MM.1S (cell line): Measurements from ENCODE around the gene RPS6KA2.

Source experiments
- EZH2 ChIP-seq: fragments of 300-600 bp; sonication (generic); optimal IDR thresholded peaks from 2 replicates; pipeline ENCODE3; 2017; ENCODE audit warnings: low read depth, mild to moderate bottlenecking, antibody characterized with exemption, low read length, mixed read lengths
- TF ChIP-seq, protein P1 (sequence below): fragments of 300-600 bp; sonication (generic); IDR thresholded peaks from 2 replicates; pipeline ENCODE4 v1.5.1; 2016; ENCODE audit warnings: antibody characterized with exemption, low read length, mixed read lengths

DNA sequence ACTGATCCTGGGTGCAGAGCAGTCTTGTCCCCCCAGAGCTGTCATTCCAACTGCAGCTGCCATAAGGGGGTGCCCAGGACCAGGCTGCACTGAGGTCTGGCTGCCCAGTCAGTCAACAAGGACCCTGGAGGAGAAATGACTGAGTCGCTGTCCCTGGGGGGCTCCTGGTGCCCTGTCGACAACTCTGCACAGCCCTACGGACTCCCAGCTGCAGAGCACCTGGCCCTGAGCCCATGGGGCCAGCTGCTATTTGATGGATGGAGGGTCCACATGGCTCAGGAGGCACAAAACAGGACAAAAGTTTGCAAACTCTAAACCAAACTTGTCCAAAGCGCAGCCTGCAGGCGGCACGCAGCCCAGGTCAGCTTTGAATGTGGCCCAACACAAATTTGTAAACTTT is 46.3 kb upstream of the RPS6KA2 start:
- TF ChIP-seq, protein P1, sequence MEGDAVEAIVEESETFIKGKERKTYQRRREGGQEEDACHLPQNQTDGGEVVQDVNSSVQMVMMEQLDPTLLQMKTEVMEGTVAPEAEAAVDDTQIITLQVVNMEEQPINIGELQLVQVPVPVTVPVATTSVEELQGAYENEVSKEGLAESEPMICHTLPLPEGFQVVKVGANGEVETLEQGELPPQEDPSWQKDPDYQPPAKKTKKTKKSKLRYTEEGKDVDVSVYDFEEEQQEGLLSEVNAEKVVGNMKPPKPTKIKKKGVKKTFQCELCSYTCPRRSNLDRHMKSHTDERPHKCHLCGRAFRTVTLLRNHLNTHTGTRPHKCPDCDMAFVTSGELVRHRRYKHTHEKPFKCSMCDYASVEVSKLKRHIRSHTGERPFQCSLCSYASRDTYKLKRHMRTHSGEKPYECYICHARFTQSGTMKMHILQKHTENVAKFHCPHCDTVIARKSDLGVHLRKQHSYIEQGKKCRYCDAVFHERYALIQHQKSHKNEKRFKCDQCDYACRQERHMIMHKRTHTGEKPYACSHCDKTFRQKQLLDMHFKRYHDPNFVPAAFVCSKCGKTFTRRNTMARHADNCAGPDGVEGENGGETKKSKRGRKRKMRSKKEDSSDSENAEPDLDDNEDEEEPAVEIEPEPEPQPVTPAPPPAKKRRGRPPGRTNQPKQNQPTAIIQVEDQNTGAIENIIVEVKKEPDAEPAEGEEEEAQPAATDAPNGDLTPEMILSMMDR = no peak
- TF ChIP-seq EZH2 = no peak
